T1000 (cell line): ENCODE data around the gene CD3D.

Source experiments
- DNase-seq: peaks from one replicate; lab custom pipeline; 2025; ENCODE audit warnings: mixed read lengths; lab: John Stamatoyannopoulos, UW

CD3D gene

DNA sequence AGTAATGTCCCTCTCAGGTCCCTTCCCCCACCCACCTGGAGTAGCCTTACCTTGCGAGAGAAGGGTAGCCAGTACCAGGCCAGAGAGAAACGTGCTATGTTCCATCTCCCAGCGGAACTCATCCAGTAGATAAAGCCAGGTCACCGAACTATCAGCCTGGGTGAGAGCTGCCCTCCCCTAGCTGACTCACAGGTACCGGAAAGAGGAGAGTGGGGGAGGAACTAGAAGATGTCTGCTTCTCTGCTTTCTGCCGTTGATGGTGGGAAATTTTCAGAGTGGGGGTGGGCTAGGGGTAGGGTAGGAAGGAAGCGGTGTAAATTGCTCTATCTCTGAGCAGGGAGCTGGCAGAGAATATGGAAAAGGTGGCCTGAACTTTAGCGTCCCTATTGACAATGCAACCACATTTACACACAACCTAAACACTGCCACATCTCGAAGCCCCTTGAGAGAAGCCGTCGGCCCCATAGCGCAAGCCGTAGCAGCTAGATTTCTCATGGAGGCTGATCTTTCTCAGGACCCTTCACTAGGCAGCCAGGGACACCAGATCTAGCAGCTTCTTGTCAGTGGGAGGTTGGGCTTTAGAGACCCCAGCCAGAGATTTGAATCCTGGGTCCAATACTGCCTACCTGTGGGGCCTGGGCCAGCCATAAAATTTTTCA is at the start of gene CD3D:
Gene CD3D (minus strand): TSS at position 203 of the 659 bp plus-strand sequence. CDS start 98 bp downstream, at position 105.
- DNase-seq: no peak

DNA sequence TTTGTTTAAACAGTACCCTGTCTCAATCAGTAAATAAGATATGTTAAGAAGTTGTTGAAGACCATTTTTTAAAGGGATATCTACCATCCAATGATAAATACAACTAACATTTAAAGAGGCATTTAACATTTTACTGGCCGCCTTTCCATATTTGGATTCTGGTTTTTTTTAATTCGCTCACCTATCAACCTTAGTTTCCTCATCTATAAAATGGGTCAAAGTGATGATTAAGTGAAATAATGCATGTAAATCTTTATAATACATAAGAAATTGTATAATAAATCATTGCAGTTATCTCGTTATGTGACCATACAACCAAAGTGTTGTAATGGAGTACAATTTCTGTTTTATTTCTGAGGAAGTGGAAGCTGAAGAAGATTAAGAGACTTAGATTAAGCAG is 41.2 kb upstream of the CD3D start:
- no peak for DNase-seq

DNA sequence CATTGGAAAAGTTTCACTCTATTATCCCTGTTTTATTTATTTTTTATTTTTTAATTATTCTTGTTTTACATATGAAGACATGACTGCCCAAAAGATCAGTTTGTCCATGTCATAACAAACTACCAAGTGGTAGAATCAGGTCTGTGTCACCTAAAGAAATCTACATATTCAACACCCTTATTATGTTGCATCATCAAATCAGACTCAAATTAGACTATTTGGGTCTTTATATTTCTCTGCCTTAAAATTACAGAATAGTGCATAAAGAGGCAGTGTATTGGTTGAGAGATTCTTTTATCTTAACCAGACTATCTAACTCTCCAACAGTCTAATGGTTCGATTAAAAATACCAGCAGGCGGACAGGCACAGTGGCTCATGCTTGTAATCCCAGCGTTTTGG is 40.4 kb upstream of the CD3D start:
- DNase-seq: no peak

DNA sequence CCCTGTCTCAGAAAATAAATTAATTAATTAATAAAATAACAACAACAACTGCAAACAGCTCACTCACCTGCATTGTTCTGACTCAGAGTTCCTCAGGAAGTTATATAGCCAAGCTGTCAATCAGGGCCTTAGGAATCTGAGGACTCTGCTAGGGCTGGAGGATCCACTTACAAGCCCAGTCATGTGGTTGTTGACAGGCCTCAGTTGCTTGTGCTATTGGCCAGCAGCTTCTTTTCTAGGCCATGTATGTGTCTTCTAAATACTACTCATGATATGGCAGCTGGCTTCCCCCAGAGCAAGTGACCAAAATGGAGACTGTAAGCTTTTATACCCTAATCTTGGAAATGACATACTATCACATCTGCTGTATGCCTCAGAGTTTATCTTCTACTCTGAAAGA is 38.1 kb upstream of the CD3D start:
- no peak for DNase-seq

DNA sequence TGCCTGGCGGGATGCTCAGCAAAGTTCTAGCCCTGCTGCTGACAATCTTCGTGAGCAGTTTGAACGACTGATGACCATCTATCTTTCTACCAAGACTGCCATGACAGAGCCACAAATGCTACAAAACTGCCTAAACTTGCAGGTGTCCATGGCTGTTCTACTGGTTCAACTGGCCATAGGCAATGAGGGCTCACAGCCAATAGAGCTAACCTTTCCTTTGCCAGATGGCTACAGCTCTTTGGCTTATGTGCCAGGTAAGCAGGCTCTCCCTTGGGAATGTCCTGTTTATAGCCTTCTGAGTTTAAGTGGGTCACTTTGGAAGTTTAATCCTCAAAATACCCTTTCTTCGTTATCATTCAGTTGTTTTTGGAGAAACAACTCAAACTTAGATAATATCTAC is 37.0 kb upstream of the CD3D start:
- DNase-seq: no peak

DNA sequence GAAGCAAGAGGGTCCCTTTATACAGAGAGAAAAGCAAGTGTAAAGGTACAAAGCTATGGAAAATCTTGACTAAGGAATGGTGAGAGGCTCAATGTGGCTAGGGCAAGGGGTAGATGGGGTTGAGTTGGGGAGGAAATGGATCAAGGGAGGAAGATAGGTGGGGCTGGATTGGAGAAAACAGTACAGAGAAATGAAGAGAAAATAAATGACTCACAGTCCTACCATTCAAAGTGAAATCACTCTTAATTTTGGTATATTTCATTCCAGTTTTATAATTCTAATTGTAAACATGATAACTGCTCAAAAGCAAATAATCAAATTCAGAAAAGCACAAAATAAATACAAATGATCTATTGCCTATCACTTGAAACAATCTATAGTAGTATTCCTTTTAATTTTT is 33.5 kb upstream of the CD3D start:
- no peak for DNase-seq

DNA sequence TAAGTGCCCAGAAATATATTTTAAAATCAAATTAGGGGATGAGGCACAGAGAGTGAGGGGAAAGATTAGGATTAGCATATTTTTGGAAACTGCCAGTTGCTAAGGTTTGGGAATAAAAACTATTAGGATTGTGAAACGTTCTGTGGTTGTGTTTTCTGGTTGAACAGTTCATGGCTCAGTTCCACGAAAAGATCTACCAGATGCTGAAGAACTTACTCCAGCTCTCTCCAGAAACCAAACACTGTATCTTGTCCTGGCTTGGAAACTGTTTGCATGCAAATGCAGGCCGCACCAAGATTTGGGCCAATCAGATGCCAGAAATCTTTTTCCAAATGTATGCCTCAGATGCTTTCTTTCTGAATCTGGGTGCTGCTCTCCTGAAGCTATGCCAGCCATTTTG is 32.2 kb upstream of the CD3D start:
- no peak for DNase-seq

DNA sequence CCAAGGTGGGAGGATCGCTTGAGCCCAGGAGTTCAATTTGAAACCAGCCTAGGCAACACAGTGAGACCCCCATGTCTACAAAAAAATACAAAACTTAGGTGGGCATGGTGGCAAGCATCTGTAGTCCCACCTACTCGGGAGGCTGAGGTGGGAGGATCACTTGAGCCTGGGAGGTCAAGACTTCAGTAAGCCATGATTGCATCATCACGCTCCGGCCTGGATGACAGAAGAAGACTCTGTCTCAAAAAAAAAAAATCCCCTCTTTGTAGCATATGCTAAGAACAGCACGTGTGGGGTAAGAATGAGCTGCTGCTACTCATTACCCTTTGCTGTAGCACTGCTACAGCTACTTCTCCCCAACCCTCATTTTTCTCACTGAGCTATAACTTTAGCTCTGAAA is 31.4 kb upstream of the CD3D start:
- no peak for DNase-seq

DNA sequence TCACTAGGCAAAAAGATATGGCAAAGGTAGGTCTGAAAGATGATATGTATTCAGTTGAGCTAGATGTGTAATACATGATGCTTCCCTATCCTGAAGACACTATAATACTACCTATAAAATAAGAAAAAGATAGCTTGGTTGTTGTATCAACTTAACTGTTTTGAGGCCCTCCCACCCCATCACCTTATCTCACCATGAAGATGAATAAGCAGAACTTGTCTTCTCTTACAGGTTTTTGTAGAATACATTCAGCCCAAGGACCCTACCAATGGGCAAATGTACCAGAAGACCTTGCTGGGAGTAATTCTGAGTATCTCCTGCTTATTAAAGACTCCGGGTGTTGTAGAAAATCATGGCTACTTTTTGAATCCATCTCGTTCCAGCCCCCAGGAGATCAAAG is 30.8 kb upstream of the CD3D start:
- DNase-seq: no peak

DNA sequence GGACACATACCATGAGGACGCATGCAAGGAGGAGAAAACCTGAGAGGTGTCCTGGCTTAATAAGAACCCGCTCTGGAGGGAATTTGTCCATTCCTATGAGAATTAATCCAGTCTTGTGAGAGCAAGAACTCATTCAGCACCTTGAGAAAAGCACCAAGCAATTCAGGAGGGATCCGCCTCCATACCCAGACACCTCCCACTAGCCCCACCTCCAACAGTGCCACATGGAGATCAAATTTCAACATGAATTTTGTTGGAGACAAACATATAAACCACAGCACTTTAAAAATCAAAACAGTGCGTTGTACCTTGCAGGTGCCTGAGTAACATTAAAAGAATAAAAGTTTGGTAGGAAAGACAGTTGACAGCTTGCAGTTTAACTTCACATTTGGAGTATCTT is 28.3 kb upstream of the CD3D start:
- DNase-seq: no peak

DNA sequence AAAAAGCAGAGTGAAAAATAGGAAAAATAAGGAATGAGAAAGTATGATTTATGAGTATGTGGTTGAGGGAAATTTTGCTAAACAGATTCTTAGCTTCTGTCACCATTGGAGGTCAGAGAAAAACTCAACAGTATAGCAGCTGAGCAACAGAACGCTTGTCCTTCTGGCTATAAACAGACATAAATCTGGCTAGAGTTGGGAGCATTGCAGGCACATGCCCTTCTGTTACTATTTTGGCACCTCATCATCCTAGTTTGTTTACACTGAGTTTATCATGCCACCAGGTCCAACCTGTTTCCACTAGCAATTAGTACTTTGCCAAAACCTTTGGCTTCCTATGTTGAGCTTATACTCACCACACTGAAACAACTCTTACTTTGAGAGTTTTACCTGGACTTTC is 23.8 kb upstream of the CD3D start:
- DNase-seq: no peak

DNA sequence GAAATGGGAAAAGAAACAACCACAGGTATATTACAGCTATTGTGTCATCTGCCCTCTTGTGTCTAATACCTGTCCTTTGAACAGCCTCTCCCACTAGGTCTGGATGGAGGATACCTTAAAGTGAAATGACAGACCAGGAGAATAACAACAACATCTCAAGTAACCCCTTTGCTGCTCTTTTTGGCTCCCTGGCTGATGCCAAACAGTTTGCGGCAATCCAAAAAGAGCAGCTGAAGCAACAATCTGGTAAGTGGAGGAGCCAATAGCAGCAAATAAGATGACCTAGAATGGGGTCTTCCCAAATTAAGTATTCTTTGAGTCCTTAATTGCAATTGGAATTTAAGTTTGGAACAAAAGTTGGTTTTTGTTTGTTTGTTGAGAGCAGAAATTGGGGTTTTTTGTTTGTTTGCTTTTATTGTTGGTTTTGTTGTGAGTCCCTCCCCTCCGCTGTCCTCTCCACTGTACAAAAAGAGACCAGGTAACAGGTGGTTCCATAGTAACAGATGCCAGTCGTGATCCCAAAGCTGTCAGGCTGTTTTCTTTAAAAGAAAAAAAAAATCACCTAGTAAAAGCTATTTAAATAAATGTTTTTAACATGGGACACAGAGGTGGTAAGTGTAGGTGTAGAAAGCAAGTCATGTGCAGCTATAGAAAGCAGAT is 22.6 kb upstream of the CD3D start:
- DNase-seq: no peak

DNA sequence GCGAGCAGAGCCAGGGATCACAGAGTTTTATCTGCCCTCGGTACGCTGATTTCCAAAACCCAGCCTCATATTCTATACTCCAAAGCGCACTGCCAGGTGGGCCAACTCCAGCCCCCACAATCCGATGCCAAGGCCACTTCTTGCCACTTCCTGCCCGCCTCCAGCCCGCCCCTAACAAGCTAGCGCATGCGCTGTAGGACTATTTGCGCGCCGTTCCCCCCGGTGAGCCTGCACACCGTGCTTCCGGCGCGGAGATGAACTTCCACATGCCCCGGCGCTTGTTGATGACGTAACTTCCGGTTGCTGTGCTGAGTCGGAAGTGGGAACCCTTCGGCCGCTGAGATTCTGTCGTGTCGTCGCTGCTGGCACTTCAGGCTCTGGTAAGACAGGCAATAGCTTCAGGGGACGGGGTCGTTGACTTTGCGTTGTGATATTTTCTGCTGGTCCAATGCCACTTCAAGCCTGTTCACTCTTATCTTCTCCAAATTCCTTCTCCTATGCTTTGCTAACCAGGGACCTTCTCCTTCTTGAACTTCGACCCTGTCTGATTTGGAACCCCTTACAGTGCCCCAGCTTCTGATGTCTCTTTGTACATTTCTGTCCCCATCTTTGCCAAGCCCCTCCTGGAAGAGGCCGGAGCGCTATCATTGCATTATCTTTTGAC is 16.9 kb upstream of the CD3D start, which contains the start of gene UBE4A:
Gene UBE4A (plus strand): TSS at position 306 of the 664 bp plus-strand sequence. CDS start 5,481 bp downstream, outside the sequence.
- DNase-seq: peak; percentile 52

DNA sequence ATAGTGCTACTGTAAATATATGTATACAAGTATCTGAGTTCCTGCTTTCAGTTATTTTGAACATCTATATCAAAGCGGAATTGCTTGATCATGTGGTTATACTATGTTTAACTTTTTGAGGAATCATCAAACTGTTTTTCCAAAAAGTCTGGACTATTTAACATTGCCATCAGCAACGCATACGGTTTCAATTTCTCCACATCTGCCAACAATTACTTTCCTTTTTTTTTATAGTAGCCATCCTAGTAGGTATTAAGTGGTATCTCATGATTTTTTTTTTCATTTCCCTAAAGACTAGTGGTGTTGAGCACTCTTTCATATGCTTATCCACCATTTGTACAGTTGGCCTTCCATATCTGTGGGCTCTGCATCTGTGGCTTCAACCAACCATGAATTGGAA is 15.6 kb upstream of the CD3D start:
- no peak for DNase-seq

DNA sequence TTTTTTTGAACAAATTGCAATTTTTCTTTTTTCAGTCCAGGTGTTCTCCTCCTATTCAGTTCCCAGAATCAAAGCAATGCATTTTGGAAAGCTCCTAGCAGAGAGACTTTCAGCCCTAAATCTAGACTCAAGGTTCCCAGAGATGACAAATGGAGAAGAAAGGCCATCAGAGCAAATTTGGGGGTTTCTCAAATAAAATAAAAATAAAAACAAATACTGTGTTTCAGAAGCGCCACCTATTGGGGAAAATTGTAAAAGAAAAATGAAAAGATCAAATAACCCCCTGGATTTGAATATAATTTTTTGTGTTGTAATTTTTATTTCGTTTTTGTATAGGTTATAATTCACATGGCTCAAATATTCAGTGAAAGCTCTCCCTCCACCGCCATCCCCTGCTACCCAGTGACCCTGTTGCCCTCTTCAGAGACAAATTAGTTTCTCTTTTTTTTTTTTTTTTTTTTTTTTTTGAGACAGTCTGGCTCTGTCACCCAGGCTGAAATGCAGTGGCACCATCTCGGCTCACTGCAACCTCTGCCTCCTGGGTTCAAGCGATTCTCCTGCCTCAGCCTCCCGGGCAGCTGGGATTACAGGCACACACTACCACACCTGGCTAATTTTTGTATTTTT is 10.7 kb upstream of the CD3D start:
- no peak for DNase-seq

DNA sequence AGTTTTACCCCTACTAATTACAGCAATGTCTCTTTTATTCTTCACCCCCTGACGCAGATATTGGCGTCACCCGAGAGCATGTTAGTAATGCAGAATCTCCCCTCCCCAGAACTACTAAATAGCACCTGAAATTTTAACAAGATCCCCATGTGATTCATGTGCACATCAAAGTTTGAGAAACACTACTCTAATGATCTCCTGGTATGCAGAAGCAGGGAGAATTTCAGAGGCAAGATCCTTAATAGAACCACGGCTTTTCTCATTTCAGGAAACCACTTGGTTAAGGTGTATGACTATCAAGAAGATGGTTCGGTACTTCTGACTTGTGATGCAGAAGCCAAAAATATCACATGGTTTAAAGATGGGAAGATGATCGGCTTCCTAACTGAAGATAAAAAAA is 7.0 kb upstream of the CD3D start:
- no peak for DNase-seq

DNA sequence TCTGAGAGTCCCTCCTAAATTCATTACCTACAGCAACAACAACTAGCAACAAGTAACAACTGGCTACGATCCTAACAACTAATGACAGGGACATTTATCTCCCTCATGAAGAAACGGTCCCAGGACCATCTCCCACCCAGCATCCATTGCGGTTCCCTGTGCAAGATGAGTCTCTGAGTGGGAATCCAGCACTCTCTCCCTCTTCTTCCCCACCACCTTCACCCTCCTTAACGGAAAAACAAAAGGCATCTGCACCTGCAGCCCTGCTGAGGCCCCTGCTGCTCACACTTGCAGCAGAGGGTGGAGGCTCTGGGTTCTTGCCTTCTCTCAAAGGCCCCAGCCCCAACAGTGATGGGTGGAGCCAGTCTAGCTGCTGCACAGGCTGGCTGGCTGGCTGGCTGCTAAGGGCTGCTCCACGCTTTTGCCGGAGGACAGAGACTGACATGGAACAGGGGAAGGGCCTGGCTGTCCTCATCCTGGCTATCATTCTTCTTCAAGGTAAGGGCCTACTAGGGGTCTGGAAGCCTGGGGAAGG is 1.5 kb upstream of the CD3D start, which contains the start of gene CD3G:
Gene CD3G (plus strand): TSS at position 364 of the 535 bp plus-strand sequence. CDS start 80 bp downstream, at position 444.
- no peak for DNase-seq

DNA sequence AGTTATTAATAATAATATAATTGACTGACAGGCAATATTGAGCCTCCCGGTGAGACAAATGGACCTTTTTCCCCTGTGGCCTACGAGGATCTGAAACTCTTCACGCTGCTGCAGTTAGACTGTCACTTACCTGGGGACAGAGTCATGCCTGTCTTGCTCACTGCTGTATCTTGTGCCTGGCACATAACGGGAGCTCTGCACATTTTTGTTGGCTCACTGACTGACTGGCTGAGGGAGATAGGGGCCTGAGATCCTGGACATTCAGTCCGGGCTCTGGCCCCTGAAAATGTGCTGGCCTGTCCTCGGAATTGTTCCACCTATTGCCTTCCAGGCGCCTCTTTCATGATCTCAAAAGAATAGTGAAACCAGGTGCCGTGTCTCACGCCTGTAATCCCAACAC is 743 bp upstream of the CD3D start:
- DNase-seq: no peak

DNA sequence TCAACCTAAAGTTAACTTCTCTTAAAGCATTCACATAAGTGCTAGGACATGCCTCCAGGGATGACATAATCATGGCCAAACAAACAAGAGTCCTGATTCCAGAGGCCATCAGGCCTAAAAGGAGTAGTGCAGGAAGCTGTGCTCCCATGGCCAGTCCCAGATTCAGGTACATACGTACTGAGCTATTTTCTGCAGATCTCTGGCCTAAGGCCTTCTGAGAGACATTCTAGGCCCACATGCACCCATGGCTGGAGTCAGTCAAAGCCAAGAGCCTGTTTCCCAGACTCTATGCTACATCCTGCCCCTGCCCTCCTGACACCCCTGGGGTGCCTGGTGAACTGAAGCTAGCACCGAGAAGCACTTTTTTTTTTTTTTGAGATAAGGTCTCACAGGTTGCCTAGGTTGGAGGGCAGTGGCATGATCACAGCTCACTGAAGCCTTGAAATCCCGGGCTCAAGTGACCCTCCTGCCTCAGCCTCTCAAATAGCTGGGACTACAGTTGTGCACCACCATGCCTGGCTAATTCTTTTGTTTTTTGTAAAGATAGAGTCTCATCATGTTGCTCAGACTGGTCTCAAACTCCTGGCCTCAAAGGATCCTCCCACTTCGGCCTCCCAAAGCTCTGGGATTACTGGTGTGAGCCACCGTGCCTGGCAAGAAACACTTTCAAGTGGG is 553 bp downstream of the CD3D start:
- DNase-seq: no peak

DNA sequence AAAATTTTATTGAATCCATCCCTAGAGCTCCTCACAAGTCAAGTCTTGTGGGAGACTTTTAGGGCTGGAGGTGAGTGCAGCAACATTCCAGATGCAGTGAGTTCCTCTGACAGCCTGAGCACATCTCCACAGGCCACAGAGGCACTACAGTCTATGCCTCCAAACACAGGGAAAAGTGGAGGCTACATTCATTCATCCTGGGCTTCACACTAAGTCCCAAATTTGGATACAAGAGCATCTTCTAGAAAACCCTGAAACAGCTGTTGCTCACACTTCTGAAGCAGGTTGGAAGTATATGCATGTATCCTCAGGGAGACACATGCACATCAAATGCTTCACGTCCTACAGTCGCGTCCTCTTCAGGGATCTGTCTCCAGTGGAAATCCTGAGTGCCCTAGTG is 1.2 kb downstream of the CD3D start:
- no peak for DNase-seq

DNA sequence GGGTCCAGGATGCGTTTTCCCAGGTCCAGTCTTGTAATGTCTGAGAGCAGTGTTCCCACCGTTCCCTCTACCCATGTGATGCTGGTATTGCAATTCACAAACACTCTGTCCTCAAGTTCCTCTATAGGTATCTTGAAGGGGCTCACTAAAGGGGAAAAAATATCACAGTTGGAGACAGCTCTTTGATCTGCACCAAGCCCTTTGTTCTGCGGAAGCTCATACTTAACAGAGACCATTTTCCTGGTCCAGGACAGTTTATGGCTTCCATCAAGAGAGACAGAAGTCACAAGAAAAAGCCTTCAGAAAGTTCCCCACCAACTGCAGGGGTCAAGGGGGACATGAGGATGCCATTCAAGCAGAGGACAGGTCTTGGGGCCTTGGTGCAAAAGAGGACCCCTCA is 2.1 kb downstream of the CD3D start:
- no peak for DNase-seq
